Thyroid gland (tissue), 4 donors: ENCODE results near the gene LZTS3. TPM values are rescaled to one million over a fixed set of nuclear protein-coding genes. Genes with fewer than 3 reads are reported as not detected.
"Not testable (repeated sequence)": the region's sequence is repeated elsewhere in the genome, so short reads cannot be mapped to it uniquely, and the experiment has no call there.

ENCODE experiments used
- DNase-seq, 2 donors: peaks; one replicate each; pipeline ENCODE4 v3.0.0-alpha.2; 2019
- H3K27ac ChIP-seq, 3 donors: fragments of 200-600 bp; sonication (generic); 1 replicate in 2 of 3; 2 replicates in 1 of 3; pipeline ENCODE4 v1.5.1; 2016 to 2019; ENCODE audit warnings: mild to moderate bottlenecking in 1 of 3, moderate library complexity in 1 of 3
- H3K27me3 ChIP-seq: fragments of 200-600 bp; sonication (generic); one replicate; pipeline ENCODE4 v1.5.1; 2019
- H3K36me3 ChIP-seq, 2 donors: fragments of 200-600 bp; sonication (generic); one replicate each; pipeline ENCODE4 v1.5.1; 2016 to 2019
- H3K4me1 ChIP-seq, 2 donors: fragments of 200-600 bp; sonication (generic); one replicate each; pipeline ENCODE4 v1.5.1; 2017 to 2019
- H3K4me3 ChIP-seq, 3 donors: fragments of 200-600 bp; sonication (generic); replicated peaks in 1 of 3; 1 replicate in 2 of 3; 2 replicates in 1 of 3; pipeline ENCODE4 v1.5.1; 2016; ENCODE audit warnings: mild to moderate bottlenecking in 1 of 3
- H3K9me3 ChIP-seq: fragments of 200-600 bp; sonication (generic); one replicate; pipeline ENCODE4 v1.5.1; 2017
- POLR2A ChIP-seq, 2 donors: fragments of 450-650 bp; IDR thresholded peaks; one replicate each; pipeline ENCODE4 v1.6.1; 2017; ENCODE audit warnings: antibody characterized with exemption in 2 of 2, mild to moderate bottlenecking in 2 of 2, moderate library complexity in 1 of 2
- WGBS, 2 donors: methylation state at CpG; one replicate each; pipeline ENCODE4 v1.1.5; 2017; 5-methylcytosine and 5-hydroxymethylcytosine counted together
- intact Hi-C: fragments of 100-400 bp; cut with DNase I; formaldehyde crosslinking; loops from one replicate; pipeline ENCODE4 v1.15.1; 2023
- total RNA-seq, 4 donors: library from RNA; depleted of rRNA; stranded (reverse); fragments of >200 nt; gene quantifications; one replicate each; pipeline ENCODE4 v1.2.3, GENCODE V29; 2016
- TF ChIP-seq, protein P1 (sequence below), 6 experiments: fragments of 200-600 bp in 3 of 6; fragments of 450-650 bp in 3 of 6; sonication (generic) in 3 of 6; IDR thresholded peaks; one replicate each; pipeline ENCODE4 v1.5.1; 2016 to 2019; ENCODE audit warnings: antibody characterized with exemption in 6 of 6, mild to moderate bottlenecking in 2 of 6, inconsistent platforms in 1 of 6, moderate library complexity in 1 of 6

LZTS3 gene
- total RNA-seq = 10 to 100 TPM; 27.7 to 39.1 (median 35.1) TPM

DNA sequence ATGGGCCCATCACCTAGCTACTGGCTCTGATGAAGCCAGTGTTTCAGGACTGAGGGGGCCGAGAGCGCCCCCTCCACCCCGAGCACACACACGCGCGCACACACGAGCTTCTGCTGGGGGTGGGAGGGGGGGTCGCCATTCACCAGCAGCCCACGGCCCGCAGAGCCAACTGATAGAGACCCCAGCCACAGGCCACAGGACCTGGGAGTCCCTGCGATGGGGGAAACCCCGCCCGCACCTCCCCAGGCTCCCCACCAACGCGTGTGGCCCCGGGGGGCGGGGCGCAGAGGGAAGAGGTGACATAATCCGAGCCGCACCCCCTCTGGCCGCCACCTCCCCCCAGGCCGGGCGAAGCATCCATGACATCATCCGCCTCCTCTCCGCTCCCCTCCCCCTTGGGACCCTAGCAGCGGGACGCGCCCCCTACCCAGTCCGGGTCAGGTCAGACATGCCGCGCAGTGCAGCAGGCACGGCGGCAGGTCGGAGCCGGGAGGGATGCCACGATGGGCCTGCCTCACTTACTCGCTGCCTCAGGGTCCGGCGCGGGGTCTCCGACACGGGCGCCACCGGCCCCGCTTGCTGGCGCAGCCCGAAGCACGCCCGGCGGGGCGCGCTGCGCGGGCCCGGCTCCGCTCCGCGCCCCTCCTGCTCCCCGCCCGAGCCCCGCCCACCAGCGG, at the start of gene LZTS3:
LZTS3 (minus strand) TSS at position 617 of the 677 bp plus-strand sequence. CDS start 6,386 bp downstream, outside the sequence.
- Histone ChIP-seq H3K36me3 (no peaks in the 10 kb centered on the region), H3K9me3 (no peaks in the 10 kb centered on the region), H3K27me3 (no peaks in the 10 kb centered on the region), H3K4me3 (peak within 1 kb of the TSS; percentile 65 to 93 (median 91)), H3K27ac (peak within 1 kb of the TSS in 2 of 3 donors; percentile 70 to 86), H3K4me1 (peaks cover 13 to 31% of the 10 kb centered on the region in 2 donors)
- WGBS, 2 donors = 0% methylated on average over 3 of the region's 62 CpGs; no CpG with 5 or more reads in 1 of the 2 donors
- intact Hi-C loops = no loop called here
- DNase-seq = peak; percentile 75
- TF ChIP-seq, protein P1, sequence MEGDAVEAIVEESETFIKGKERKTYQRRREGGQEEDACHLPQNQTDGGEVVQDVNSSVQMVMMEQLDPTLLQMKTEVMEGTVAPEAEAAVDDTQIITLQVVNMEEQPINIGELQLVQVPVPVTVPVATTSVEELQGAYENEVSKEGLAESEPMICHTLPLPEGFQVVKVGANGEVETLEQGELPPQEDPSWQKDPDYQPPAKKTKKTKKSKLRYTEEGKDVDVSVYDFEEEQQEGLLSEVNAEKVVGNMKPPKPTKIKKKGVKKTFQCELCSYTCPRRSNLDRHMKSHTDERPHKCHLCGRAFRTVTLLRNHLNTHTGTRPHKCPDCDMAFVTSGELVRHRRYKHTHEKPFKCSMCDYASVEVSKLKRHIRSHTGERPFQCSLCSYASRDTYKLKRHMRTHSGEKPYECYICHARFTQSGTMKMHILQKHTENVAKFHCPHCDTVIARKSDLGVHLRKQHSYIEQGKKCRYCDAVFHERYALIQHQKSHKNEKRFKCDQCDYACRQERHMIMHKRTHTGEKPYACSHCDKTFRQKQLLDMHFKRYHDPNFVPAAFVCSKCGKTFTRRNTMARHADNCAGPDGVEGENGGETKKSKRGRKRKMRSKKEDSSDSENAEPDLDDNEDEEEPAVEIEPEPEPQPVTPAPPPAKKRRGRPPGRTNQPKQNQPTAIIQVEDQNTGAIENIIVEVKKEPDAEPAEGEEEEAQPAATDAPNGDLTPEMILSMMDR (IDR thresholded peaks at IDR 0.05) = no peak
- peak in 1 of 2 donors; percentile 73 for TF ChIP-seq POLR2A (IDR thresholded peaks at IDR 0.05)

DNA sequence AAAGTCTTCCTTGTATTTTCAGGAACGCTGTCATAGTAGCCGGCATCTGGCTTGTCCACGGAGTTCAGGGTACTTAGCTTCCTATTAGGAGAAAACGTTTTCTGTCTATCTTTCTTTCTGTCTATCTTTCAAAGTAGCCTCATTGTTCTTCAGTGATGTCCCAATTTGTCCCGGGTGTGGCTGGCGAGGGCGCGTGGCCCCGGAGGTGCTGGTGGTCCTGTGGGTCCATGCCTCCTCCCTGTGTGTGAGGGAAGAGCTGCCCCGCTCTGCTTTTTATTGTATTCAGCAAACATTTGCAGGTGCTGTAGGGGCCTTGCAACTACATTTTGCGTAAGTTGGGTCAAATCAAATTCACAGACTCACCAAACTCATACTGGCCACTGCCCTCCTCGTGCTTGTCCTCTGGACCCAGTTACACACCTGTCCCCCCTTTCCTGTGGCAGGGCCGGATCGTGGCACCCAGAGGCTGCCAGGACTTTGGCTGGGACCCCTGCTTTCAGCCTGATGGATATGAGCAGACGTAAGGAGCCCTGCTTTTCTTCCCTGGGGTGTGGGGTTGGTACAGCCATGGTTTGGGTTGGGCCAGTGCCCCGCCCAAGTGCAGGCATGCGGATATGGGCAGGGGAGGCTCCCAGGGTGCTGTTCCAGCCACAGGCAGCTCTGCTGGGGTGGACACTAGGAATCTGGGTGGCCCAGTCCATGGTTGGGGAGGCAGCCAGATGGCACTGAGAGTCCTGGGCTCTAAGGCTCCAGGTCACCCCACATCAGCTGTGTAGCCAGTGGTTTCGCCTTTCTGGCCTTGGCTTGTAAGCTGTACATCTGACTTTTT, 48.3 kb upstream of the LZTS3 start:
- Histone ChIP-seq H3K9me3 (no peaks in the 10 kb centered on the region), H3K36me3 (no peaks in the 10 kb centered on the region), H3K4me1 (peaks cover 43 to 57% of the 10 kb centered on the region in 2 donors), H3K27ac (peak overlapping the region; percentile 93 to 97 (median 95)), H3K4me3 (no peak overlapping the region), H3K27me3 (no peaks in the 10 kb centered on the region)
- WGBS, 2 donors = 80 to 85% methylated on average over 16 to 17 of the region's 18 CpGs
- TF ChIP-seq, protein P1 (IDR thresholded peaks at IDR 0.05) = no peak
- TF ChIP-seq POLR2A (IDR thresholded peaks at IDR 0.05) = peak in 1 of 2 donors; percentile 36
- DNase-seq = peak; percentile 89 to 97
- intact Hi-C loops = no loop called here

- H3K36me3 ChIP-seq = peaks cover 0 to 7% of the 10 kb centered on the region in 2 donors
- intact Hi-C loops = loop anchor here (2.0 to 5.0 kb wide), 2 partner anchors 58 to 99 kb away; no protein-coding TSS in a partner anchor
- WGBS, 2 donors = 23 to 41% methylated on average over 13 to 28 of the region's 30 CpGs
- DNase-seq = peak; percentile 62 to 80
- H3K27ac ChIP-seq = peak overlapping the region; percentile 79 to 83 (median 83)
- TF ChIP-seq POLR2A (IDR thresholded peaks at IDR 0.05) = no peak
- TF ChIP-seq, protein P1 (IDR thresholded peaks at IDR 0.05) = peak; percentile 80 to 96 (median 90)
- H3K4me1 ChIP-seq = peaks cover 38 to 44% of the 10 kb centered on the region in 2 donors
- no peak overlapping the region for H3K4me3 ChIP-seq
- H3K27me3 ChIP-seq = no peaks in the 10 kb centered on the region
- H3K9me3 ChIP-seq = no peaks in the 10 kb centered on the region
Observed at GRCh38 chr20:3218307-3218988, 45.1 kb upstream of the LZTS3 start.

DNA sequence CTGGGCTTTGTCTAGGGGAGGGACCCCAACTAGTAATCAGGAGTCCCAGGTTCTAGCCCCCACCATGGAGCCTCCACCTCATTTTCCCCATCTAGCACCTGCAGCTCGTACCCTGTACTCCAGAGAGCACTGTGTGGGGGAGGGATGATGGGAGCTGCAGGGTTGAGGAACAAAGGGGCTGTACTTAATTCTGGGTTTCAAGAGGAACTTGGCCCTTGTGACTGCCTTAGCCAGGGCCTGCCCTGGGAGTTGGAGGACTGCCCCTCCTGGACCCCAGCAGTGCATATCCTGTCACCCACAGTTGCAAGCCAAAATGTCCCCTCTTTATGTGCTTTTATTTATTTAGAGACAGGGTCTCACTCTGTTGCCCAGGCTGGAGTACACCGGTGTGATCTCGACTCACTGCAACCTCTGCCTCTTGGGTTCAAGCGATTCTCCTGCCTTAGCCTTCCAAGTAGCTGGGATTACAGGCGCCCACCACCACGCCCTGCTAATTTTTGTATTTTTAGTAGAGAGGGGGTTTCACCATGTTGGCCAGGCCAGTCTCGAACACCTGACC, 42.1 kb upstream of the LZTS3 start:
- peaks cover 20 to 33% of the 10 kb centered on the region in 2 donors for H3K4me1 ChIP-seq
- WGBS, 2 donors = 97 to 98% methylated on average over 7 of the region's 7 CpGs
- not testable (repeated sequence) for H3K36me3 ChIP-seq, H3K27me3 ChIP-seq, H3K4me3 ChIP-seq, H3K9me3 ChIP-seq, DNase-seq, H3K27ac ChIP-seq
- intact Hi-C loops = loop anchor here (5.0 kb wide), 1 partner anchor 102 kb away; no protein-coding TSS in a partner anchor

DNA sequence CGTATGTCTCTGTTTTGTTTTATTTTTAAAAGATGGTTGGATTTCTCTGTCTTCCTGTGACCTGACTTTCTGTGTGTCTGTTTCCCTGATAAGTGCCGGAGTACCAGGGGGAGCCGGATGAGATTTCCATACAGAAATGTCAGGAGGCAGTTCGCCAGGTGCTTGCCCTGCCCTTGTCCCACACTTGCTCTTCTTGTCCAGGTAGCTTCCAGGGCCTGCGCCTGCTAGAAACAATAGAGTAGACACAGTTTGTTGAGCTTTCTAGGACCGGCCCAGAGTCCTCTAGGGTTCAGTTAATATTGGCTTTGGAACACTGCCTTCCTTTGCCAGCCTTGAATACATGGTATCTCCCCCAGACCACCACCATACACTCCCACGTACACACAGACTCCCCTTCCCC, 39.9 kb upstream of the LZTS3 start:
- Histone ChIP-seq H3K27me3 (no peaks in the 10 kb centered on the region), H3K9me3 (no peaks in the 10 kb centered on the region), H3K36me3 (peaks cover 0 to 7% of the 10 kb centered on the region in 2 donors), H3K4me3 (no peak overlapping the region), H3K27ac (peak overlapping the region; percentile 68 to 80 (median 74)), H3K4me1 (peaks cover 19 to 35% of the 10 kb centered on the region in 2 donors)
- TF ChIP-seq, protein P1 (IDR thresholded peaks at IDR 0.05) = no peak
- TF ChIP-seq POLR2A (IDR thresholded peaks at IDR 0.05) = no peak
- DNase-seq = peak; percentile 78 to 81
- intact Hi-C loops = no loop called here
- 28 to 43% methylated on average over 7 of the region's 7 CpGs for WGBS, 2 donors
